Chondrocyte (in vitro differentiated cells): ENCODE results near the gene NCAPG2. TPM values are rescaled to one million over a fixed set of nuclear protein-coding genes. Genes with fewer than 3 reads are reported as not detected.

Experiments
- DNase-seq: peaks from one replicate; pipeline ENCODE4 v3.0.0; 2021; ENCODE audit warnings: mixed read lengths, low spot score
- H3K27ac Mint-ChIP-seq: one replicate; pipeline ENCODE4 v1.8.0; 2021; ENCODE audit warnings: mild to moderate bottlenecking, moderate library complexity, mixed read lengths; ENCODE audit not compliant: unreplicated experiment
- H3K27me3 Mint-ChIP-seq: 2 replicates; pipeline ENCODE4 v1.8.0; 2021; ENCODE audit warnings: low read depth, mixed read lengths
- H3K36me3 Mint-ChIP-seq: 2 replicates; pipeline ENCODE4 v1.8.0; 2021; ENCODE audit warnings: low read depth, mixed read lengths
- H3K4me1 Mint-ChIP-seq: 2 replicates; pipeline ENCODE4 v1.8.0; 2021; ENCODE audit warnings: low read depth, mild to moderate bottlenecking, mixed read lengths
- H3K4me3 Mint-ChIP-seq: one replicate; pipeline ENCODE4 v1.8.0; 2021; ENCODE audit warnings: mild to moderate bottlenecking, moderate library complexity, mixed read lengths; ENCODE audit not compliant: unreplicated experiment
- H3K9me3 Mint-ChIP-seq: 2 replicates; pipeline ENCODE4 v1.8.0; 2021; ENCODE audit warnings: low read depth, mixed read lengths
- total RNA-seq: library from RNA; stranded (reverse); gene quantifications from 3 replicates; pipeline ENCODE4 v1.2.1, GENCODE V29; 2021
- TF ChIP-seq, protein P1 (sequence below): fragments of 200-600 bp; sonication (generic); IDR thresholded peaks from 2 replicates; pipeline ENCODE4 v1.5.0; 2021; ENCODE audit warnings: antibody characterized with exemption, mild to moderate bottlenecking, moderate library complexity

Gene NCAPG2
- total RNA-seq, 1 donor from 2014 or later, result 13.0 TPM

DNA sequence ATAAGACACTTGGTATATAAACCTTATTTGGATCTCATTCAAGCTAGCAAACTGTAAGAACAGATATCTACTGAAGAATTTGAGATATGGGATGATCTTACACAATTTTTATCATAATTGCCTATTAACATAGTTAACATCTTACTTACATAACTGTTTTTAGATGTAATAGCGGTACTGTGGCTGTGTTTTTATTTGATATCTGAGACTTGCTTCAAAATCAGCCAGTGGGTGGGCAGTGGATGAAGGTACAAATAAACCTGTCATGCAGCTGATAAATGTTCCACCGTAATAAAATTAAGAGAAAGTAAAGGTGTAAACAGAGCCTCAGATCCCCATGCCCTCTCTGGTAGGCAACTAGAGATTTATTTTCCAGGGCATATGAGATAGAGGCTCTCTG lies 88.6 kb downstream of the NCAPG2 start:
- DNase-seq, result no peak
- no peak overlapping the region for H3K27ac Mint-ChIP-seq
- H3K4me1 Mint-ChIP-seq, result peaks cover 12% of the 10 kb centered on the region
- no peaks in the 10 kb centered on the region for H3K27me3 Mint-ChIP-seq
- H3K9me3 Mint-ChIP-seq, result no peaks in the 10 kb centered on the region
- TF ChIP-seq, protein P1, sequence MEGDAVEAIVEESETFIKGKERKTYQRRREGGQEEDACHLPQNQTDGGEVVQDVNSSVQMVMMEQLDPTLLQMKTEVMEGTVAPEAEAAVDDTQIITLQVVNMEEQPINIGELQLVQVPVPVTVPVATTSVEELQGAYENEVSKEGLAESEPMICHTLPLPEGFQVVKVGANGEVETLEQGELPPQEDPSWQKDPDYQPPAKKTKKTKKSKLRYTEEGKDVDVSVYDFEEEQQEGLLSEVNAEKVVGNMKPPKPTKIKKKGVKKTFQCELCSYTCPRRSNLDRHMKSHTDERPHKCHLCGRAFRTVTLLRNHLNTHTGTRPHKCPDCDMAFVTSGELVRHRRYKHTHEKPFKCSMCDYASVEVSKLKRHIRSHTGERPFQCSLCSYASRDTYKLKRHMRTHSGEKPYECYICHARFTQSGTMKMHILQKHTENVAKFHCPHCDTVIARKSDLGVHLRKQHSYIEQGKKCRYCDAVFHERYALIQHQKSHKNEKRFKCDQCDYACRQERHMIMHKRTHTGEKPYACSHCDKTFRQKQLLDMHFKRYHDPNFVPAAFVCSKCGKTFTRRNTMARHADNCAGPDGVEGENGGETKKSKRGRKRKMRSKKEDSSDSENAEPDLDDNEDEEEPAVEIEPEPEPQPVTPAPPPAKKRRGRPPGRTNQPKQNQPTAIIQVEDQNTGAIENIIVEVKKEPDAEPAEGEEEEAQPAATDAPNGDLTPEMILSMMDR, result no peak
- no peaks in the 10 kb centered on the region for H3K36me3 Mint-ChIP-seq
- H3K4me3 Mint-ChIP-seq, result no peak overlapping the region

DNA sequence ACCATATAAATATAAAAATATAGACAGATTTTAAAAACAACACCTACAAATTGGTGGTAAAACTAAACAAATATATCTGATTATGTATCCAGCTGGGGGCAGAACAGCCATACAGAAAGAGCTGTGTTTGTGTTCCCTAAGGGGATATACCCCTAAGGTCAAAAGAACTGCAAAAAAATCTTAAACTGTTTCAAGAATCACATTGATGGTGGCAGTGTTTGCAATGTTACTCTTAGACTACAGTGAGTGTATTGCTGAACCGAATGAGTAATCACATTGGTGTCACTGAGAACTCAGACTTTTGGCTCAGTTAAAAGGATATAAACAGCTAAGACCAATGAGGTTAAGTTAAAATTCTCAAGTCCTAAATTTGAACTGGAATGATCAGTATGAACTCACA lies 89.9 kb downstream of the NCAPG2 start:
- no peak for DNase-seq
- no peak overlapping the region for H3K27ac Mint-ChIP-seq
- no peaks in the 10 kb centered on the region for H3K27me3 Mint-ChIP-seq
- no peak overlapping the region for H3K4me3 Mint-ChIP-seq
- peaks cover 12% of the 10 kb centered on the region for H3K4me1 Mint-ChIP-seq
- H3K36me3 Mint-ChIP-seq, result no peaks in the 10 kb centered on the region
- H3K9me3 Mint-ChIP-seq, result no peaks in the 10 kb centered on the region
- TF ChIP-seq, protein P1, result peak; percentile 68

DNA sequence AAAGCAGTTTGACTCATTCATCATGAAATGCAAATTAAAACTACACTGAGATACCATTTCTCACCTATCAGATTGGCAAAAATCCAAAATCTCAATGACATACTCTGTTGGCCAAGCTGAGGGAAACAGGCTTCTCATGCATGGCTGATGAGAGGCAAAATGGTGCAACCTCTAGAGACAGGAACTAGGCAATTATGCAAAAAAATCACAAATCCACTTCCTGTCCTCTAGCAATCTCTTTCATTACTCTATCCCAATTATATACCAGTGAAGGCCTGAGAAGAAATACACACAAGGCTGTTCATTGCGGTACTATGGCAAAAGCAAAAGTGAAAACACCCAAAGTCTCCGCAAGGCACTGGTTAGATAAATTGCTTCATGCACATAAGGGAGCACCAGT lies 91.1 kb downstream of the NCAPG2 start:
- no peaks in the 10 kb centered on the region for H3K9me3 Mint-ChIP-seq
- no peak overlapping the region for H3K27ac Mint-ChIP-seq
- no peak overlapping the region for H3K4me3 Mint-ChIP-seq
- H3K4me1 Mint-ChIP-seq, result peaks cover 12% of the 10 kb centered on the region
- H3K36me3 Mint-ChIP-seq, result no peaks in the 10 kb centered on the region
- DNase-seq, result no peak
- TF ChIP-seq, protein P1, result no peak
- H3K27me3 Mint-ChIP-seq, result no peaks in the 10 kb centered on the region

DNA sequence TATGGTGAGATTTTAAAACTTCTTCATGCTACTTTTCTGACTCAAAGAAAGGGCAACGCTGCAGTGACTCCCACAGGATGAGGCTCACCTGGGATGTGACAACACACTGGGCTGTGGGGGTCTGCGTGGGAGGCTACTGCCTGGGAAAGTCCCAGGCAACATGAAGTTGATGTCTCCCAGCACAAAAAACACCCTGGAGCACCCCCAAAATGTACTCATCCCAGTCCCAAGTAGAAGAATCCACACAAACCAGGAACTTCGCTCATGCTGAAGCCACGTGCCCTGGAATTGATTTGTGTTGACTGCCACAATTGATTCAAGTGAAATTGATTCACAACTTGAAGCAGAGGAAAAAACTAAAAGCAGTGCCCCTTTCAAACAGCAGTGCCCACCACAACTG lies 92.1 kb downstream of the NCAPG2 start:
- TF ChIP-seq, protein P1, result no peak
- H3K27ac Mint-ChIP-seq, result no peak overlapping the region
- no peaks in the 10 kb centered on the region for H3K27me3 Mint-ChIP-seq
- no peak overlapping the region for H3K4me3 Mint-ChIP-seq
- H3K36me3 Mint-ChIP-seq, result no peaks in the 10 kb centered on the region
- no peaks in the 10 kb centered on the region for H3K9me3 Mint-ChIP-seq
- DNase-seq, result no peak
- H3K4me1 Mint-ChIP-seq, result peaks cover 8% of the 10 kb centered on the region

DNA sequence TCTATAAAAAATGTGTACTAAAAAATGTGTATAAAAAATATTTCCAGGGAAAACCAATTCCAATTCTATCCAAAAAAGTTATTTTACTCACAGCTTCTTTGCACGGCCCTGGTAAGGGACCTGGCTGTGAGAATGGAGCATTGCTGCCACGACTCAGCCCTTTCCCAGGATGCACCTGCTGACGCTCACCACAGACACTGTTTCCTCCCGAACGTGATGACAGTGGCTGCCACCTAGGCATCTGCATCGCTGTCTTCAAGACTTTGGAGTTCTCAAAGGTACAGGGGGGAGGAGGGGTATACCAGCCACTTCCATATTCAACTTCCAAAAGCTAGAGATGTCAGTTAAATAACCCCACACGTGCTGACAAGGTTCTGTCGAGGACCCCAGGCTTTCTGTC lies 93.1 kb downstream of the NCAPG2 start:
- TF ChIP-seq, protein P1, result no peak
- no peaks in the 10 kb centered on the region for H3K36me3 Mint-ChIP-seq
- H3K4me3 Mint-ChIP-seq, result no peak overlapping the region
- H3K27ac Mint-ChIP-seq, result no peak overlapping the region
- peaks cover 8% of the 10 kb centered on the region for H3K4me1 Mint-ChIP-seq
- H3K27me3 Mint-ChIP-seq, result no peaks in the 10 kb centered on the region
- H3K9me3 Mint-ChIP-seq, result no peaks in the 10 kb centered on the region
- DNase-seq, result no peak
